Loucy (cell line): ENCODE measurements around the gene YIPF4.

Experiments
- H2AFZ ChIP-seq: fragments of 200-600 bp; sonication (generic); 2 replicates; pipeline ENCODE4 v1.6.0; 2016; ENCODE audit warnings: antibody characterized with exemption, mild to moderate bottlenecking, low read length, moderate library complexity
- H3F3A ChIP-seq: fragments of 200-600 bp; 2 replicates; pipeline ENCODE4 v1.6.0; 2016; ENCODE audit warnings: antibody characterized with exemption, low read depth, mild to moderate bottlenecking
- H3K27me3 ChIP-seq: fragments of 200-600 bp; sonication (generic); 2 replicates; pipeline ENCODE4 v1.6.1; 2014; ENCODE audit warnings: low read length, mild to moderate bottlenecking; ENCODE audit not compliant: insufficient read depth, poor library complexity, severe bottlenecking
- H3K36me3 ChIP-seq: fragments of 200-600 bp; sonication (generic); 2 replicates; pipeline ENCODE4 v1.6.1; 2016; ENCODE audit warnings: low read length; ENCODE audit not compliant: insufficient read depth
- H3K4me1 ChIP-seq: fragments of 200-600 bp; sonication (generic); 2 replicates; pipeline ENCODE4 v1.5.1; 2014; ENCODE audit warnings: low read length, mild to moderate bottlenecking; ENCODE audit not compliant: insufficient read depth, poor library complexity, severe bottlenecking
- H3K4me2 ChIP-seq: fragments of 200-600 bp; sonication (generic); 2 replicates; pipeline ENCODE4 v1.6.0; 2014; ENCODE audit warnings: antibody characterized with exemption, low read length, low read depth, mild to moderate bottlenecking; ENCODE audit not compliant: poor library complexity, severe bottlenecking
- H3K4me3 ChIP-seq: fragments of 200-600 bp; sonication (generic); 2 replicates; pipeline ENCODE4 v1.5.1; 2014; ENCODE audit warnings: low read length, mild to moderate bottlenecking, mixed read lengths; ENCODE audit not compliant: poor library complexity, severe bottlenecking
- H3K79me2 ChIP-seq: fragments of 200-600 bp; sonication (generic); 2 replicates; pipeline ENCODE4 v1.6.1; 2014; ENCODE audit warnings: low read length; ENCODE audit not compliant: insufficient read depth
- H3K9ac ChIP-seq: fragments of 200-600 bp; sonication (generic); 2 replicates; pipeline ENCODE4 v1.6.0; 2014; ENCODE audit warnings: mild to moderate bottlenecking, low read depth, low read length, moderate library complexity; ENCODE audit not compliant: poor library complexity, severe bottlenecking
- H3K9me2 ChIP-seq: fragments of 200-600 bp; sonication (generic); replicated peaks from 2 replicates; pipeline ENCODE4 v1.6.1; 2016; ENCODE audit warnings: low read depth, low read length, mixed read lengths
- H3K9me3 ChIP-seq: fragments of 200-600 bp; sonication (generic); 2 replicates; pipeline ENCODE4 v1.6.1; 2014; ENCODE audit warnings: mild to moderate bottlenecking, antibody characterized with exemption, low read length, low read depth; ENCODE audit not compliant: insufficient read depth
- H4K20me1 ChIP-seq: fragments of 200-600 bp; sonication (generic); 2 replicates; pipeline ENCODE4 v1.6.0; 2014; ENCODE audit warnings: antibody characterized with exemption, low read length, mild to moderate bottlenecking; ENCODE audit not compliant: insufficient read depth, poor library complexity, severe bottlenecking
- EZH2phosphoT487 ChIP-seq: fragments of 200-600 bp; IDR thresholded peaks from 2 replicates; pipeline ENCODE4 v1.6.1; 2018; ENCODE audit warnings: antibody characterized with exemption, mild to moderate bottlenecking, moderate library complexity, borderline replicate concordance
- TF ChIP-seq, protein P1 (sequence below): fragments of 200-600 bp; sonication (generic); conservative IDR thresholded peaks from 2 replicates; pipeline ENCODE4 v1.5.1; 2014; ENCODE audit warnings: mild to moderate bottlenecking, antibody characterized with exemption, low read length

YIPF4 gene

DNA sequence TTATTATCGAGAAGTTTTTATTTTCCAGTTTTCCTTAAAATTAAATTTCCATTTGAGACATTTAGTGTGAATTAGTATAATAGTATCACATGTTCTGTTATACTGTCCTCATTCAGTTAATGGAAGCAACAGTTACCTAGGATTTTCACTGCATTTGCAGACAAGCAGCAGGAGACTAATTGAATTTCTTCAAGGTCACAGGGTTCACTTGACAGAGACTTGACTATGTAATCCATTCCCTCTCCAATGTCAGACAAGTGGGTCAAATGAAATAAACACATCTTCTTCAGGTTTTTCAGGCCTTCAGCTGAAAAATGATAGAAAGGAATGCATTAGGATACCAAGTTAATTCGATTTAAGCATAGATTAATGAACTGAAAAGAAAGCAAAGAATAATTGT, 39.7 kb upstream of the YIPF4 start:
- TF ChIP-seq EZH2phosphoT487 = no peak
- Histone ChIP-seq H3K4me3 (no peak overlapping the region), H3K4me1 (no peaks in the 10 kb centered on the region), H3K9me3 (no peaks in the 10 kb centered on the region), H2AFZ (no peak overlapping the region), H3K79me2 (no peaks in the 10 kb centered on the region), H3K36me3 (no peaks in the 10 kb centered on the region), H3K27me3 (no peaks in the 10 kb centered on the region), H3K9ac (no peak overlapping the region), H4K20me1 (no peaks in the 10 kb centered on the region), H3K9me2 (no peaks in the 10 kb centered on the region; the same call in 1 of the 2 replicates), H3F3A (no peaks in the 10 kb centered on the region), H3K4me2 (no peak overlapping the region)

DNA sequence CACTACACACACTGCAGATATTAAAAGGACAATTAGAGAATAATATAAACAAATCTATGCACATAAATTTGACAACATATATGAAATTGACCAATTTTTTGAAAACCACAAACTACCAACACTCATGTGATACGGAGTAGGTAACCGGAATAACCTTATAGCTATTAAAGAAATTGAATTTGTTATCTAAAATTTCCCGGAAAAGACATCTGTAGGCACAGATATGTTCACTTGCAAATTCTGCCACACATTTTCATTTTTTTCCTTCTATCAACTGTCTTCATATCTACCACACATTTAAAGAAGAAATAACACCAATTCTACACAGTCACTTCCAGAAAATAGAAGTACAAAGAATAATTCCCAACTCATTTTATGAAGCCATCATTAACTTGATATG, 35.4 kb upstream of the YIPF4 start:
- Histone ChIP-seq H4K20me1 (no peaks in the 10 kb centered on the region), H3K4me3 (no peak overlapping the region), H3K9ac (no peak overlapping the region), H2AFZ (no peak overlapping the region), H3K9me2 (no peaks in the 10 kb centered on the region; the same call in 1 of the 2 replicates), H3K4me2 (no peak overlapping the region), H3K79me2 (no peaks in the 10 kb centered on the region), H3K4me1 (no peaks in the 10 kb centered on the region), H3K9me3 (no peaks in the 10 kb centered on the region), H3K36me3 (no peaks in the 10 kb centered on the region), H3F3A (no peaks in the 10 kb centered on the region), H3K27me3 (no peaks in the 10 kb centered on the region)
- TF ChIP-seq EZH2phosphoT487 = no peak
- TF ChIP-seq, protein P1, sequence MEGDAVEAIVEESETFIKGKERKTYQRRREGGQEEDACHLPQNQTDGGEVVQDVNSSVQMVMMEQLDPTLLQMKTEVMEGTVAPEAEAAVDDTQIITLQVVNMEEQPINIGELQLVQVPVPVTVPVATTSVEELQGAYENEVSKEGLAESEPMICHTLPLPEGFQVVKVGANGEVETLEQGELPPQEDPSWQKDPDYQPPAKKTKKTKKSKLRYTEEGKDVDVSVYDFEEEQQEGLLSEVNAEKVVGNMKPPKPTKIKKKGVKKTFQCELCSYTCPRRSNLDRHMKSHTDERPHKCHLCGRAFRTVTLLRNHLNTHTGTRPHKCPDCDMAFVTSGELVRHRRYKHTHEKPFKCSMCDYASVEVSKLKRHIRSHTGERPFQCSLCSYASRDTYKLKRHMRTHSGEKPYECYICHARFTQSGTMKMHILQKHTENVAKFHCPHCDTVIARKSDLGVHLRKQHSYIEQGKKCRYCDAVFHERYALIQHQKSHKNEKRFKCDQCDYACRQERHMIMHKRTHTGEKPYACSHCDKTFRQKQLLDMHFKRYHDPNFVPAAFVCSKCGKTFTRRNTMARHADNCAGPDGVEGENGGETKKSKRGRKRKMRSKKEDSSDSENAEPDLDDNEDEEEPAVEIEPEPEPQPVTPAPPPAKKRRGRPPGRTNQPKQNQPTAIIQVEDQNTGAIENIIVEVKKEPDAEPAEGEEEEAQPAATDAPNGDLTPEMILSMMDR = no peak

DNA sequence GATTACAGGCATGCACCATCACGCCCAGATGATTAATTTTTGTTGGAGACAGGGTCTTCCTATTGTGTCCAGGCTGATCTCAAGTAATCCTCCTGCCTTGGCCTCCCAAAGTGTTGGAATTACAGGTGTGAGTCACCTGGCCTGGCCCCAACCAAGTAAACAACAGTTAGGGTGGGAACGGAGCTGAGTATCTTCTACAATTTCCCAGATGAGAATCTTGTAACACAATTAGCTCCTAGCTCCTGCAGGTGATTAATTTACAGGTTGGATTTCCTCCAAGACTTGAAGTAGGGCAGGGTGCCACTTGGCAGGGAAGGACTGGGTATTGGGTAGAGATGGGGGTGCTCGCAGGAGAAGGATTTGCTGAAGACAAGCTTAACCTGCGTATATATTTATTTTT, 30.8 kb upstream of the YIPF4 start:
- H4K20me1 ChIP-seq = no peaks in the 10 kb centered on the region
- no peak for TF ChIP-seq EZH2phosphoT487
- TF ChIP-seq, protein P1 = no peak

DNA sequence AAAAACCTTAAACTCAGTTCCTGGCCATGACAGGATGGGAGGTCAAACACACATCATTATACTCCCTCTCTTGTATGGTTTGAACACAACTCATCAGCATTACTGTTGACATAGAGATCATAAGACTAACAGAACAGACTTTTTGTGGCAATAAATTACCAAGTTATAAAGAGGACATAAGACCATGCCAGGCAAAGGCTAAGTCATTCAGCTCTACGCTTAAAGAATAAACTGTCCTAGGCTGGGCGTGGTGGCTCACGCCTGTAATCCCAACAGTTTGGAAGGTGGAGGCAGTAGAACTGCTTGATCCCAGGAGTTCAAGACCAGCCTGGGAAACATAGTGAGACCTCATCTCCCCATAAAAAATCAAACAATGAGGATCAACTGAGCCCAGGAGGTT, 29.4 kb upstream of the YIPF4 start:
- Histone ChIP-seq H2AFZ (no peak overlapping the region), H3F3A (no peaks in the 10 kb centered on the region), H3K9me2 (no peaks in the 10 kb centered on the region), H3K9ac (no peak overlapping the region), H3K79me2 (no peaks in the 10 kb centered on the region), H3K4me2 (no peak overlapping the region), H3K4me1 (no peaks in the 10 kb centered on the region), H3K36me3 (no peaks in the 10 kb centered on the region), H4K20me1 (no peaks in the 10 kb centered on the region), H3K4me3 (no peak overlapping the region), H3K27me3 (no peaks in the 10 kb centered on the region), H3K9me3 (no peaks in the 10 kb centered on the region)
- TF ChIP-seq, protein P1 = no peak
- no peak for TF ChIP-seq EZH2phosphoT487

More for the DNA sequence above, 30.8 kb upstream of the YIPF4 start:
- Histone ChIP-seq H3K4me1 (no peaks in the 10 kb centered on the region), H3K9me2 (no peaks in the 10 kb centered on the region), H3K9ac (no peak overlapping the region), H3F3A (no peaks in the 10 kb centered on the region), H3K4me3 (no peak overlapping the region), H3K27me3 (no peaks in the 10 kb centered on the region), H3K36me3 (no peaks in the 10 kb centered on the region), H2AFZ (no peak overlapping the region), H3K79me2 (no peaks in the 10 kb centered on the region), H3K4me2 (no peak overlapping the region), H3K9me3 (no peaks in the 10 kb centered on the region)
